Measurements from ENCODE around the gene NPL. TPM values are rescaled to one million over a fixed set of nuclear protein-coding genes. Genes with fewer than 3 reads are reported as not detected.

NPL gene
- total and polyA plus RNA-seq, 10 donors, result 21.9 to 88.2 (median 65.0) TPM

- no peak overlapping the region for H3K4me3 ChIP-seq
- 83 to 90% (median 88%) methylated on average over 4 of the region's 4 CpGs for WGBS, 5 donors
- intact Hi-C loops (cut with DNase I; ENCODE audit: low total_unique reads), result no loop called here
Observed at GRCh38 chr1:182761396-182762395, 27.9 kb upstream of the NPL start.

GRCh38 chr1:182762536-182762935, 27.0 kb upstream of the NPL start:
- Histone ChIP-seq H3K9me3 (peaks cover 0 to 8% (median 0%) of the 10 kb centered on the region in 8 donors), H3K4me3 (no peak overlapping the region), H3K36me3 (no peaks in the 10 kb centered on the region), H3K4me1 (no peaks in the 10 kb centered on the region), H3K27me3 (replicated peaks in 1 of 7) (no peaks in the 10 kb centered on the region), H3K27ac (no peak overlapping the region)
- TF ChIP-seq CTCF (IDR thresholded peaks at IDR 0.05 in 8 of 11, conservative IDR thresholded peaks at IDR 0.05 in 3 of 11) (no peak), POLR2AphosphoS5 (IDR thresholded peaks at IDR 0.05) (no peak), POLR2A (IDR thresholded peaks at IDR 0.05) (no peak)
- WGBS, 5 donors, result 82 to 91% (median 88%) methylated on average over 4 of the region's 4 CpGs
- no peak for DNase-seq
- intact Hi-C loops (cut with DNase I; ENCODE audit: low total_unique reads), result no loop called here

More at GRCh38 chr1:182761396-182762395, 27.9 kb upstream of the NPL start:
- no peak for DNase-seq
- Histone ChIP-seq H3K9me3 (peaks cover 0 to 8% (median 0%) of the 10 kb centered on the region in 8 donors), H3K36me3 (no peaks in the 10 kb centered on the region), H3K27me3 (replicated peaks in 1 of 7) (no peaks in the 10 kb centered on the region), H3K27ac (no peak overlapping the region), H3K4me1 (no peaks in the 10 kb centered on the region)
- no peak for TF ChIP-seq POLR2AphosphoS5 (IDR thresholded peaks at IDR 0.05)
- no peak for TF ChIP-seq POLR2A (IDR thresholded peaks at IDR 0.05)
- TF ChIP-seq CTCF (IDR thresholded peaks at IDR 0.05 in 8 of 11, conservative IDR thresholded peaks at IDR 0.05 in 3 of 11), result no peak

GRCh38 chr1:182764029-182764727, 25.4 kb upstream of the NPL start:
- WGBS, 5 donors, result 65 to 76% (median 70%) methylated on average over 4 of the region's 4 CpGs
- Histone ChIP-seq H3K9me3 (peaks cover 0 to 8% (median 0%) of the 10 kb centered on the region in 8 donors), H3K4me1 (no peaks in the 10 kb centered on the region), H3K27ac (no peak overlapping the region), H3K36me3 (no peaks in the 10 kb centered on the region), H3K4me3 (no peak overlapping the region), H3K27me3 (replicated peaks in 1 of 7) (no peaks in the 10 kb centered on the region)
- intact Hi-C loops (cut with DNase I; ENCODE audit: low total_unique reads), result no loop called here
- no peak for DNase-seq
- TF ChIP-seq CTCF (IDR thresholded peaks at IDR 0.05 in 8 of 11, conservative IDR thresholded peaks at IDR 0.05 in 3 of 11) (no peak), POLR2A (IDR thresholded peaks at IDR 0.05) (no peak), POLR2AphosphoS5 (IDR thresholded peaks at IDR 0.05) (no peak)

- TF ChIP-seq POLR2A (IDR thresholded peaks at IDR 0.05), result no peak
- no peak for TF ChIP-seq POLR2AphosphoS5 (IDR thresholded peaks at IDR 0.05)
- TF ChIP-seq CTCF (IDR thresholded peaks at IDR 0.05 in 8 of 11, conservative IDR thresholded peaks at IDR 0.05 in 3 of 11), result no peak
- H3K27me3 ChIP-seq (replicated peaks in 1 of 7), result no peaks in the 10 kb centered on the region
- H3K27ac ChIP-seq, result no peak overlapping the region
- H3K9me3 ChIP-seq, result peaks cover 0 to 8% (median 0%) of the 10 kb centered on the region in 8 donors
- intact Hi-C loops (cut with DNase I; ENCODE audit: low total_unique reads), result no loop called here
- no peaks in the 10 kb centered on the region for H3K4me1 ChIP-seq
- 74 to 94% (median 83%) methylated on average over 3 of the region's 3 CpGs for WGBS, 5 donors
- H3K4me3 ChIP-seq, result no peak overlapping the region
- H3K36me3 ChIP-seq, result no peaks in the 10 kb centered on the region
- no peak for DNase-seq
Observed at GRCh38 chr1:182765391-182765790, 24.2 kb upstream of the NPL start.

Data from spleen (tissue), 11 donors.